K562 (cell line): ENCODE results near the gene ASB10. TPM values are rescaled to one million over a fixed set of nuclear protein-coding genes. Genes with fewer than 3 reads are reported as not detected.

Source experiments
- ATAC-seq: fragments of 200-7000 bp; cut with Tn5 transposase; 3 replicates; pipeline ENCODE4 v1.9.1; 2020; ENCODE audit warnings: moderate library complexity
- BruUV-seq: library from RNA; stranded (reverse); fragments of 400-500 nt; replicated peaks from 2 replicates; lab custom pipeline; 2021; lab: Mats Ljungman, UMichigan
- CTCF ChIA-PET: fragments of 300-600 bp; formaldehyde crosslinking; extraction: SDS; loops from one replicate; lab custom pipeline; 2021; ENCODE audit warnings: low intra/inter-chr PET ratio; lab: Yijun Ruan, JAX
- POLR2A ChIA-PET: fragments of 300-600, 350-650 bp; sonication (Branson Sonifier 250); formaldehyde crosslinking; extraction: SDS; loops from one replicate; lab custom pipeline; 2021; ENCODE audit warnings: antibody characterized with exemption, inconsistent platforms; lab: Yijun Ruan, JAX
- DNase-seq, 4 experiments: peaks; one replicate each; pipeline versions ENCODE4 v3.0.0 to v3.0.0-alpha.2; 2011 to 2018; ENCODE audit warnings: low spot score in 3 of 4, mixed read lengths in 3 of 4; ENCODE audit errors: extremely low read depth in 1 of 4
- FAIRE-seq: peaks from 2 replicates; lab custom pipeline; 2011; peaks lifted over from hg19 to GRCh38; lab: Jason Lieb, UNC
- H2AFZ ChIP-seq: 2 replicates; pipeline ENCODE4 v1.6.0; 2011; ENCODE audit warnings: low read depth, low read length, control low read depth, inconsistent platforms
- H3K27ac ChIP-seq: fragments of 200-600 bp; 3 replicates; pipeline ENCODE4 v1.8.0; 2011; ENCODE audit warnings: low read depth, mild to moderate bottlenecking, control low read depth, inconsistent platforms, low read length, moderate library complexity, mixed read lengths; ENCODE audit errors: extremely low read depth
- H3K27me3 ChIP-seq, 2 experiments: fragments of 300-600 bp in 1 of 2; 2 replicates in 1 of 2; 3 replicates in 1 of 2; pipeline versions ENCODE4 v1.6.0 to v1.8.0; 2011; ENCODE audit warnings: inconsistent platforms in 2 of 2, low read length in 2 of 2, mild to moderate bottlenecking in 1 of 2, mixed read lengths in 1 of 2, moderate library complexity in 1 of 2; ENCODE audit not compliant: control insufficient read depth in 2 of 2, insufficient read depth in 2 of 2
- H3K36me3 ChIP-seq: fragments of 300-600 bp; 3 replicates; pipeline ENCODE4 v1.8.0; 2011; ENCODE audit warnings: mild to moderate bottlenecking, low read length, inconsistent platforms; ENCODE audit not compliant: control insufficient read depth, insufficient read depth
- H3K4me1 ChIP-seq, 2 experiments: fragments of 200-600 bp in 1 of 2; replicated peaks in 1 of 2; 2 replicates in 1 of 2; 3 replicates in 1 of 2; pipeline versions ENCODE4 v1.5.1 to v1.8.0; 2011; ENCODE audit warnings: inconsistent platforms in 2 of 2, low read length in 2 of 2, mild to moderate bottlenecking in 1 of 2, mixed read lengths in 1 of 2, moderate library complexity in 1 of 2; ENCODE audit not compliant: control insufficient read depth in 2 of 2, insufficient read depth in 2 of 2
- H3K4me2 ChIP-seq: 2 replicates; pipeline ENCODE4 v1.6.1; 2011; ENCODE audit warnings: low read length, control low read depth, inconsistent platforms, mixed read lengths; ENCODE audit not compliant: insufficient read depth
- H3K4me3 ChIP-seq: fragments of 200-600 bp; sonication (generic), shearing (Covaris generic); 2 replicates; pipeline ENCODE4 v1.5.1; 2016; ENCODE audit warnings: control low read depth, inconsistent platforms
- H3K79me2 ChIP-seq: fragments of 200-600 bp; 3 replicates; pipeline ENCODE4 v1.8.0; 2011; ENCODE audit warnings: low read length, inconsistent platforms; ENCODE audit not compliant: control insufficient read depth, insufficient read depth
- H3K9ac ChIP-seq, 2 experiments: 2 replicates each; pipeline versions ENCODE4 v1.6.0 to v1.6.1; 2011; ENCODE audit warnings: low read depth in 2 of 2, low read length in 2 of 2, control low read depth in 1 of 2, inconsistent platforms in 1 of 2, mild to moderate bottlenecking in 1 of 2, mixed read lengths in 1 of 2; ENCODE audit not compliant: insufficient read depth in 1 of 2
- H3K9me1 ChIP-seq: one replicate; pipeline ENCODE4 v1.6.0; 2011; ENCODE audit warnings: inconsistent platforms, mild to moderate bottlenecking, low read length, moderate library complexity; ENCODE audit not compliant: control insufficient read depth, insufficient read depth
- H3K9me3 ChIP-seq: replicated peaks from 2 replicates; pipeline ENCODE4 v1.5.1; 2011; ENCODE audit warnings: low read depth, low read length, inconsistent platforms; ENCODE audit not compliant: control insufficient read depth, insufficient read depth
- H4K20me1 ChIP-seq: replicated peaks from 2 replicates; pipeline ENCODE4 v1.6.1; 2011; ENCODE audit warnings: low read length, inconsistent platforms, mixed read lengths; ENCODE audit not compliant: control insufficient read depth, insufficient read depth
- BCOR ChIP-seq: fragments of 450-650 bp; IDR thresholded peaks from 2 replicates; pipeline ENCODE4 v1.6.1; 2016
- GABPB2 ChIP-seq: fragments of 250-450 bp; sonication (Bioruptor Pico); conservative IDR thresholded peaks from 2 replicates; pipeline ENCODE4 v1.5.1; 2021; ENCODE audit warnings: mild to moderate bottlenecking
- MED1 ChIP-seq: sonication (generic); formaldehyde crosslinking; IDR thresholded peaks from 2 replicates; pipeline ENCODE4 v1.8.1; 2023; ENCODE audit warnings: missing genetic modification reagents, borderline replicate concordance
- PHF21A ChIP-seq: fragments of 450-650 bp; IDR thresholded peaks from 2 replicates; pipeline ENCODE4 v1.6.1; 2017; ENCODE audit warnings: low read depth, borderline replicate concordance
- POLR2G ChIP-seq: fragments of 200-400 bp; formaldehyde crosslinking; IDR thresholded peaks from 2 replicates; pipeline ENCODE4 v1.6.1; 2017; ENCODE audit warnings: low read depth, mild to moderate bottlenecking, antibody characterized with exemption, low read length, moderate library complexity
- RBM22 ChIP-seq: fragments of 200-400 bp; formaldehyde crosslinking; IDR thresholded peaks from 2 replicates; pipeline ENCODE4 v1.6.1; 2018; ENCODE audit warnings: low read length, low read depth; ENCODE audit not compliant: poor library complexity, severe bottlenecking
- SOX6 ChIP-seq: fragments of 450-650 bp; IDR thresholded peaks from 2 replicates; pipeline ENCODE4 v1.6.1; 2014; ENCODE audit warnings: mild to moderate bottlenecking
- ZNF239 ChIP-seq: fragments of 250-450 bp; sonication (Bioruptor Pico); IDR thresholded peaks from 2 replicates; pipeline ENCODE4 v1.4.0; 2020; ENCODE audit warnings: mild to moderate bottlenecking
- ZNF280B ChIP-seq: fragments of 250-450 bp; sonication (Bioruptor Pico); IDR thresholded peaks from 2 replicates; pipeline ENCODE4 v1.5.1; 2021; ENCODE audit warnings: mild to moderate bottlenecking
- ZNF398 ChIP-seq: fragments of 250-450 bp; sonication (Bioruptor Pico); IDR thresholded peaks from 2 replicates; pipeline ENCODE4 v1.8.0; 2021; ENCODE audit warnings: moderate library complexity, mild to moderate bottlenecking, inconsistent platforms
- ZNF668 ChIP-seq: fragments of 250-450 bp; sonication (Bioruptor Pico); IDR thresholded peaks from 2 replicates; pipeline ENCODE4 v1.8.0; 2022; ENCODE audit warnings: mild to moderate bottlenecking, inconsistent platforms
- ZZZ3 ChIP-seq: fragments of 450-650 bp; IDR thresholded peaks from 2 replicates; pipeline ENCODE4 v1.6.1; 2016; ENCODE audit warnings: antibody characterized with exemption, mild to moderate bottlenecking, moderate library complexity
- WGBS: fragments of 100-300 bp; shearing (Covaris generic); methylation state at CpG from one replicate; pipeline ENCODE4 v1.1.6; 2016; ENCODE audit warnings: low coverage, mixed read lengths; ENCODE audit not compliant: insufficient coverage; ENCODE audit errors: missing lambda C conversion rate; 5-methylcytosine and 5-hydroxymethylcytosine counted together
- in situ Hi-C: fragments of 300-500 bp; cut with MboI; formaldehyde crosslinking; loops from 4 replicates; pipeline ENCODE4 v1.15.0; 2018; ENCODE audit warnings: inconsistent platforms, mixed read lengths
- intact Hi-C: fragments of 100-400 bp; cut with micrococcal nuclease; formaldehyde crosslinking; loops from 2 replicates; pipeline ENCODE4 v1.14.2; 2022
- polyA plus RNA-seq, 8 experiments: library from polyadenylated mRNA; depleted of rRNA in 4 of 8; stranded (reverse) in 5 of 8; unstranded in 3 of 8; fragments of >200 nt; fragmentation: Nextera tagmentation in 2 of 8; fragmentation: Illumina TruSeq in 1 of 8; extraction: Ambion mirVana in 2 of 8; extraction: Trizol in 1 of 8; gene quantifications; 2 replicates each; pipeline versions ENCODE4 v1.2.1 to v1.2.3, GENCODE V29; 2011 to 2014; ENCODE audit warnings: inconsistent platforms in 1 of 8, missing spikeins in 1 of 8
- total RNA-seq, 7 experiments: library from RNA; depleted of rRNA in 6 of 7; stranded (reverse); fragments of >200 nt in 6 of 7; fragmentation: Illumina TruSeq in 2 of 7; extraction: Trizol in 2 of 7; gene quantifications; 2 replicates each; pipeline versions ENCODE4 v1.2.1 to v1.2.3, GENCODE V29; 2011 to 2021; ENCODE audit warnings: low replicate concordance in 1 of 7
- TF ChIP-seq, protein P1 (sequence below): sonication (generic); formaldehyde crosslinking; IDR thresholded peaks from 2 replicates; pipeline ENCODE4 v1.8.1; 2023; ENCODE audit warnings: mild to moderate bottlenecking, missing genetic modification reagents
- TF ChIP-seq, protein P2 (sequence below): fragments of 250-450 bp; sonication (Bioruptor Pico); IDR thresholded peaks from 2 replicates; pipeline ENCODE4 v1.5.0; 2021; ENCODE audit warnings: mild to moderate bottlenecking, borderline replicate concordance

Gene ASB10
- total and polyA plus RNA-seq, 9 of the 15 experiments (the other 6 are each of a cell fraction or from before 2014, with no cell fraction given) = not detected

DNA sequence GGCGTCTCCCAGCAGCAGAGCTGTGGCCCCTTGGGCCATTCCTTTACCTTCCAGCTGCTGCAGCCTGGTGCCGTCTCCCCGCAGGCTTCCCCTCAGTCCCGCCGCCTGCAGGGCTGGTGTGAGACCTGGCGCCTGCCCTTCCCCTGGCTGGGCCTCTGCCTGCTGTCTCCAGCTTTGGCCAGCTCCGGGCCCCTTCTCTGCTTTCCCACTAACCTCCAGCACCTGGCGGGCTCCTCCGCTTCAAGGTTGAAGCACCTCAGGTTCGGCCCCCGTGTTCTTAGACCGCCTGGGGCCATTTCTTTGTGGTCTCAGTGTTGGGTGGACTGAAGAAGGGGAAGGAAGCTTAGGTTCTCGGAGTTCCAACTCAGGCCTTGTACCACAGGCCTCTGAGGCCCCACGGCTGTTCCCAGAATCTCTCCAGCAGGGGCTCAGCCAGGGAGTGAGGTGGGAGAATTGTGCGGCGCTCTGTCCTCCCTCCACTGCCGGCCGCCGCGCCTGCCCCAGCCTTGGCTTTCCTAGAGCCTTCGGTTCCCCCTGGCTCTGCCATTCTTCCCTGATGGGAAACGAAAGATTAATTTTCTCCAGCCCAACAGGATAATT is 49.9 kb downstream of the ASB10 start:
- Histone ChIP-seq H3K9me3 (no peaks in the 10 kb centered on the region), H3K4me1 (peaks cover 0 to 25% of the 10 kb centered on the region in 2 experiments; a peak in 1 of 5 replicates), H3K4me2 (no peak overlapping the region), H2AFZ (no peak overlapping the region), H3K27ac (no peak overlapping the region), H3K36me3 (peaks cover 94% of the 10 kb centered on the region), H3K79me2 (no peaks in the 10 kb centered on the region), H3K27me3 (no peaks in the 10 kb centered on the region), H3K9me1 (no peaks in the 10 kb centered on the region), H4K20me1 (peaks cover under 1% of the 10 kb centered on the region), H3K4me3 (no peak overlapping the region), H3K9ac (peak overlapping the region in 1 of 2 experiments; percentile 20; a peak in 1 of 4 replicates)
- DNase-seq (no peak), FAIRE-seq (no peak), ATAC-seq (no peak; the same call in 2 of the 3 replicates)
- ChIA-PET POLR2A (interaction anchor here (0.6 to 2.3 kb wide), 2 partner anchors 9 to 11 kb away, joined by 3 to 11 read pairs; no protein-coding TSS in a partner anchor), CTCF (no interaction called here)
- WGBS = 88% methylated on average over 22 of the region's 22 CpGs
- intact Hi-C loops (no loop called here), in situ Hi-C loops (no loop called here)
- TSS peak; percentile 39 for BruUV-seq
- TF ChIP-seq RBM22 = peak; percentile 42
- TF ChIP-seq, protein P1, sequence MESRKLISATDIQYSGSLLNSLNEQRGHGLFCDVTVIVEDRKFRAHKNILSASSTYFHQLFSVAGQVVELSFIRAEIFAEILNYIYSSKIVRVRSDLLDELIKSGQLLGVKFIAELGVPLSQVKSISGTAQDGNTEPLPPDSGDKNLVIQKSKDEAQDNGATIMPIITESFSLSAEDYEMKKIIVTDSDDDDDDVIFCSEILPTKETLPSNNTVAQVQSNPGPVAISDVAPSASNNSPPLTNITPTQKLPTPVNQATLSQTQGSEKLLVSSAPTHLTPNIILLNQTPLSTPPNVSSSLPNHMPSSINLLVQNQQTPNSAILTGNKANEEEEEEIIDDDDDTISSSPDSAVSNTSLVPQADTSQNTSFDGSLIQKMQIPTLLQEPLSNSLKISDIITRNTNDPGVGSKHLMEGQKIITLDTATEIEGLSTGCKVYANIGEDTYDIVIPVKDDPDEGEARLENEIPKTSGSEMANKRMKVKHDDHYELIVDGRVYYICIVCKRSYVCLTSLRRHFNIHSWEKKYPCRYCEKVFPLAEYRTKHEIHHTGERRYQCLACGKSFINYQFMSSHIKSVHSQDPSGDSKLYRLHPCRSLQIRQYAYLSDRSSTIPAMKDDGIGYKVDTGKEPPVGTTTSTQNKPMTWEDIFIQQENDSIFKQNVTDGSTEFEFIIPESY (CRISPR knock-in tag) = peak; percentile 98
- no peak for TF ChIP-seq ZNF280B (CRISPR knock-in tag)
- no peak for TF ChIP-seq MED1
- TF ChIP-seq ZNF239 (CRISPR knock-in tag) = no peak
- no peak for TF ChIP-seq SOX6
- no peak for TF ChIP-seq PHF21A
- TF ChIP-seq ZNF668 = no peak
- no peak for TF ChIP-seq GABPB2 (CRISPR knock-in tag)
- peak; percentile 51 for TF ChIP-seq POLR2G
- TF ChIP-seq, protein P2, sequence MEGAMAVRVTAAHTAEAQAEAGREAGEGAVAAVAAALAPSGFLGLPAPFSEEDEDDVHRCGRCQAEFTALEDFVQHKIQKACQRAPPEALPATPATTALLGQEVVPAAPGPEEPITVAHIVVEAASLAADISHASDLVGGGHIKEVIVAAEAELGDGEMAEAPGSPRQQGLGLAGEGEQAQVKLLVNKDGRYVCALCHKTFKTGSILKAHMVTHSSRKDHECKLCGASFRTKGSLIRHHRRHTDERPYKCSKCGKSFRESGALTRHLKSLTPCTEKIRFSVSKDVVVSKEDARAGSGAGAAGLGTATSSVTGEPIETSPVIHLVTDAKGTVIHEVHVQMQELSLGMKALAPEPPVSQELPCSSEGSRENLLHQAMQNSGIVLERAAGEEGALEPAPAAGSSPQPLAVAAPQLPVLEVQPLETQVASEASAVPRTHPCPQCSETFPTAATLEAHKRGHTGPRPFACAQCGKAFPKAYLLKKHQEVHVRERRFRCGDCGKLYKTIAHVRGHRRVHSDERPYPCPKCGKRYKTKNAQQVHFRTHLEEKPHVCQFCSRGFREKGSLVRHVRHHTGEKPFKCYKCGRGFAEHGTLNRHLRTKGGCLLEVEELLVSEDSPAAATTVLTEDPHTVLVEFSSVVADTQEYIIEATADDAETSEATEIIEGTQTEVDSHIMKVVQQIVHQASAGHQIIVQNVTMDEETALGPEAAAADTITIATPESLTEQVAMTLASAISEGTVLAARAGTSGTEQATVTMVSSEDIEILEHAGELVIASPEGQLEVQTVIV = no peak
- no peak for TF ChIP-seq BCOR
- no peak for TF ChIP-seq ZZZ3
- no peak for TF ChIP-seq ZNF398 (CRISPR knock-in tag)
